ENCODE measurements around the gene CNTN2.

DNA sequence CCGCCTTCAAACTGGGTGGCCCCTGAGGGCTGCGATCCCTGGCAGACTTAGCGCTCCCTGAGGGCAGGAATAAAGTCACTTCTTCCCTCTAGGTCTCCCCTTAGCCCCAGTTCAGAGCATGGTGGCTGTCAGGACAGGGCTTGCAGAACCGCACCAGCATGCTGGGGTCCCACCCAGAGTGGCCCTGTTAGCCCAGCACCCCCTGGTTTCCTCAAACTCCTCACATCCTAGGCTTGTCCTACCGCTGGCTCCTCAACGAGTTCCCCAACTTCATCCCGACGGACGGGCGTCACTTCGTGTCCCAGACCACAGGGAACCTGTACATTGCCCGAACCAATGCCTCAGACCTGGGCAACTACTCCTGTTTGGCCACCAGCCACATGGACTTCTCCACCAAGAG, 15.8 kb downstream of the CNTN2 start:
- TF ChIP-seq TAF1 (IDR thresholded peaks at IDR 0.05; ENCODE audit: borderline replicate concordance, insufficient read depth, low read length) (no peak), POLR2AphosphoS5 (IDR thresholded peaks at IDR 0.05; ENCODE audit: low read depth, low read length) (no peak), SIN3A (IDR thresholded peaks at IDR 0.05; ENCODE audit: borderline replicate concordance, insufficient read depth, low read length) (no peak), FOXP2 (optimal IDR thresholded peaks at IDR 0.05; ENCODE audit: borderline replicate concordance, extremely low read depth, extremely low read length, insufficient read depth) (no peak)
- TF ChIP-seq, protein P1, sequence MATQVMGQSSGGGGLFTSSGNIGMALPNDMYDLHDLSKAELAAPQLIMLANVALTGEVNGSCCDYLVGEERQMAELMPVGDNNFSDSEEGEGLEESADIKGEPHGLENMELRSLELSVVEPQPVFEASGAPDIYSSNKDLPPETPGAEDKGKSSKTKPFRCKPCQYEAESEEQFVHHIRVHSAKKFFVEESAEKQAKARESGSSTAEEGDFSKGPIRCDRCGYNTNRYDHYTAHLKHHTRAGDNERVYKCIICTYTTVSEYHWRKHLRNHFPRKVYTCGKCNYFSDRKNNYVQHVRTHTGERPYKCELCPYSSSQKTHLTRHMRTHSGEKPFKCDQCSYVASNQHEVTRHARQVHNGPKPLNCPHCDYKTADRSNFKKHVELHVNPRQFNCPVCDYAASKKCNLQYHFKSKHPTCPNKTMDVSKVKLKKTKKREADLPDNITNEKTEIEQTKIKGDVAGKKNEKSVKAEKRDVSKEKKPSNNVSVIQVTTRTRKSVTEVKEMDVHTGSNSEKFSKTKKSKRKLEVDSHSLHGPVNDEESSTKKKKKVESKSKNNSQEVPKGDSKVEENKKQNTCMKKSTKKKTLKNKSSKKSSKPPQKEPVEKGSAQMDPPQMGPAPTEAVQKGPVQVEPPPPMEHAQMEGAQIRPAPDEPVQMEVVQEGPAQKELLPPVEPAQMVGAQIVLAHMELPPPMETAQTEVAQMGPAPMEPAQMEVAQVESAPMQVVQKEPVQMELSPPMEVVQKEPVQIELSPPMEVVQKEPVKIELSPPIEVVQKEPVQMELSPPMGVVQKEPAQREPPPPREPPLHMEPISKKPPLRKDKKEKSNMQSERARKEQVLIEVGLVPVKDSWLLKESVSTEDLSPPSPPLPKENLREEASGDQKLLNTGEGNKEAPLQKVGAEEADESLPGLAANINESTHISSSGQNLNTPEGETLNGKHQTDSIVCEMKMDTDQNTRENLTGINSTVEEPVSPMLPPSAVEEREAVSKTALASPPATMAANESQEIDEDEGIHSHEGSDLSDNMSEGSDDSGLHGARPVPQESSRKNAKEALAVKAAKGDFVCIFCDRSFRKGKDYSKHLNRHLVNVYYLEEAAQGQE (IDR thresholded peaks at IDR 0.05; ENCODE audit: insufficient read depth in 1 of 2, low read depth in 2 of 2, low read length in 2 of 2), result no peak
